Tibial nerve (tissue), 4 donors: ENCODE data around the gene NID2.

ENCODE experiments used
- EP300 ChIP-seq, 2 donors: sonication (generic); formaldehyde crosslinking; IDR thresholded peaks; one replicate each; pipeline ENCODE4 v1.6.1; 2017; ENCODE audit warnings: antibody characterized with exemption in 2 of 2, mild to moderate bottlenecking in 1 of 2
- POLR2A ChIP-seq, 2 donors: fragments of 450-650 bp; IDR thresholded peaks; one replicate each; pipeline ENCODE4 v1.6.1; 2017; ENCODE audit warnings: antibody characterized with exemption in 2 of 2, mild to moderate bottlenecking in 2 of 2, moderate library complexity in 2 of 2
- TF ChIP-seq, protein P1 (sequence below), 5 experiments: fragments of 200-600 bp in 3 of 5; fragments of 450-650 bp in 2 of 5; sonication (generic) in 3 of 5; IDR thresholded peaks; one replicate each; pipeline ENCODE4 v1.5.1; 2016 to 2019; ENCODE audit warnings: antibody characterized with exemption in 5 of 5, mild to moderate bottlenecking in 3 of 5, moderate library complexity in 2 of 5

DNA sequence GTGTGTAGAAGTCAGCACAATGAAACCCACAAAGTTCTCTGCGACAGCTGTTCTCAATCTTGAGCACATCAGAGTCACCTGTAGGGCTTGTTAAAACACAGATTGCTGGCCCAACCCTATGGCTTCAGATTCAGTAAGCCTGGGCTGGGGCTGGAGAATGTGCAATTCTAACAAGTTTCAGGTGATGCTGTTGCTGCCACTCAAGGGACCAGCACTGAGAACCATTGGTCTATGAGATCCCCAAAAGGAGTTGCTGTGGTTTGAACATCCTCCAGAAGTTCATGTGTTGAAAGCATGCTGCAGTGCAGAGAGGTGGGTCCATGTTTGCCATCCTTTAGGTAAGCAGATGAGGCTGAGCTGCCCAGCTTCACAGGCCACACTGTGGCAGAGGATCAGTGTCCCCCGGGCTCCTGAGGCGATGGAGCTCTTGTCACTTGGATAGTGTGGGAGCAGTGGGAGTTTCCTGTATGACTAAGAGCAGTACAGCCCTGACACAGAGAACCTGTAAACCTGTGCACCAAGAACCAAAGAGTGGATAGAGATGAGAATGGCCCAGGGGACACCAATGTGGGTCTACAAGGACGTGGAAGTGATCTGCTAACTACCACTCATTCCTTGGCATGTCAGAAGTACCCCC lies 87.5 kb downstream of the NID2 start:
- TF ChIP-seq, protein P1, sequence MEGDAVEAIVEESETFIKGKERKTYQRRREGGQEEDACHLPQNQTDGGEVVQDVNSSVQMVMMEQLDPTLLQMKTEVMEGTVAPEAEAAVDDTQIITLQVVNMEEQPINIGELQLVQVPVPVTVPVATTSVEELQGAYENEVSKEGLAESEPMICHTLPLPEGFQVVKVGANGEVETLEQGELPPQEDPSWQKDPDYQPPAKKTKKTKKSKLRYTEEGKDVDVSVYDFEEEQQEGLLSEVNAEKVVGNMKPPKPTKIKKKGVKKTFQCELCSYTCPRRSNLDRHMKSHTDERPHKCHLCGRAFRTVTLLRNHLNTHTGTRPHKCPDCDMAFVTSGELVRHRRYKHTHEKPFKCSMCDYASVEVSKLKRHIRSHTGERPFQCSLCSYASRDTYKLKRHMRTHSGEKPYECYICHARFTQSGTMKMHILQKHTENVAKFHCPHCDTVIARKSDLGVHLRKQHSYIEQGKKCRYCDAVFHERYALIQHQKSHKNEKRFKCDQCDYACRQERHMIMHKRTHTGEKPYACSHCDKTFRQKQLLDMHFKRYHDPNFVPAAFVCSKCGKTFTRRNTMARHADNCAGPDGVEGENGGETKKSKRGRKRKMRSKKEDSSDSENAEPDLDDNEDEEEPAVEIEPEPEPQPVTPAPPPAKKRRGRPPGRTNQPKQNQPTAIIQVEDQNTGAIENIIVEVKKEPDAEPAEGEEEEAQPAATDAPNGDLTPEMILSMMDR (IDR thresholded peaks at IDR 0.05), result no peak
- TF ChIP-seq POLR2A (IDR thresholded peaks at IDR 0.05), result no peak
- TF ChIP-seq EP300 (IDR thresholded peaks at IDR 0.05), result no peak
